H7 (cell line): ENCODE results near the gene SLC44A2. TPM values are rescaled to one million over a fixed set of nuclear protein-coding genes. Genes with fewer than 3 reads are reported as not detected.
A peak's percentile ranks its signal among the peaks of the same experiment; 100 is the strongest.
"Not testable (repeated sequence)": the region's sequence is repeated elsewhere in the genome, so short reads cannot be mapped to it uniquely, and the experiment has no call there.

Experiments
- DNase-seq: peaks from one replicate; pipeline ENCODE4 v3.0.0; 2012
- H3K27me3 ChIP-seq: 2 replicates; pipeline ENCODE4 v1.6.0; 2011; ENCODE audit warnings: mild to moderate bottlenecking, low read length; ENCODE audit not compliant: control insufficient read depth, insufficient read depth
- H3K36me3 ChIP-seq: replicated peaks from 2 replicates; pipeline ENCODE4 v1.5.1; 2011; ENCODE audit warnings: low read length; ENCODE audit not compliant: control insufficient read depth, insufficient read depth
- H3K4me3 ChIP-seq: 2 replicates; pipeline ENCODE4 v1.5.1; 2011; ENCODE audit warnings: low read depth, mild to moderate bottlenecking, control low read depth, low read length, moderate library complexity; ENCODE audit not compliant: insufficient read depth
- total RNA-seq: library from RNA; depleted of rRNA; stranded (reverse); fragments of >200 nt; shearing (Covaris generic); gene quantifications from 2 replicates; pipeline ENCODE4 v1.2.3, GENCODE V29; 2014

Gene SLC44A2
- total RNA-seq, 1 experiment from 2014 or later: 43.0 TPM

DNA sequence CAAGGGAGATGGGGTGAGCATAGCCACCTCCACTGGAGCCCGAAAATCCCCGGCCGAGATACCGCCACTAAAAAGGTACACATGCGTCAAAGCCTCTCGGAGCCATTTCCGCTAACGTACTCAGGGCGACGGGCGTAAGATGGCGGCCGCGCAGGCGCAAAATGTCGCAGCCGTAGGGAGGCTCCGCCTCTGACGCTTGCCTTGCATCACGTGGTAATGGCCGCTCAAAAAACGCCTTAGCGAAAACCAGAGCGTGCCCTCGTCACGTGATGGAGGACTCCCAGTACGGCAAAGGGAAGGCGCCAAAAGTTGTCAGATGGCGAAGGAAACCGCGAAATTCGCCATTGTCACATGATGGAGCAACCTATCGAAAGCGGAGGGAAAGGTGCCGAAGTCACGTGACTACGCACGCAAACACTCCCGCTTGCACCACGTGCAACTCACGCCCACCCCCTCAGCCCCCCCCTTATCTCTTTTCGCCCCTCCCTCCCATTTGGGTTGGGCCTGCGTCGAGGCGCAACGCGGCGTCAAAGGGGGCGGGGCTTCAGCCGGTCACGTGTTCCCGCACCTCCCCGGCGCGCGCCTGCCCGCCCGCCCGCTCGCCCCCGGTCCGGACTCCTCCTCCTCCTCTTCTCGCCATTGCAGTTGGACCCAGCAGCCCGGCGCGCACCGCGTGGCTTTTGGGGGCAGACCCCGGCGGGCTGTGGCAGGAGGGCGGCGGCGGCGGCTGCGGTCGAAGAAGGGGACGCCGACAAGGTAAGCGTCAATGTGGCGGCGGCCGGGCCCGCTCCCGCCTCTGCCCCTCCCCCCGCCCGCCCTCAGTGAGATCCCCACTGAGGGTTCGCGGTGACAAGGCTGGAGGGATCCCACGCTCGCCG lies 28.6 kb downstream of the SLC44A2 start, which contains the start of gene ILF3:
Gene ILF3 (plus strand): TSS at position 615 of the 878 bp plus-strand sequence. CDS start 16,260 bp downstream, outside the sequence.
- H3K36me3 ChIP-seq: peaks cover 9% of the 10 kb centered on the region
- peak; percentile 97 for DNase-seq
- peak within 1 kb of the TSS; percentile 97 for H3K4me3 ChIP-seq
- no peaks in the 10 kb centered on the region for H3K27me3 ChIP-seq

DNA sequence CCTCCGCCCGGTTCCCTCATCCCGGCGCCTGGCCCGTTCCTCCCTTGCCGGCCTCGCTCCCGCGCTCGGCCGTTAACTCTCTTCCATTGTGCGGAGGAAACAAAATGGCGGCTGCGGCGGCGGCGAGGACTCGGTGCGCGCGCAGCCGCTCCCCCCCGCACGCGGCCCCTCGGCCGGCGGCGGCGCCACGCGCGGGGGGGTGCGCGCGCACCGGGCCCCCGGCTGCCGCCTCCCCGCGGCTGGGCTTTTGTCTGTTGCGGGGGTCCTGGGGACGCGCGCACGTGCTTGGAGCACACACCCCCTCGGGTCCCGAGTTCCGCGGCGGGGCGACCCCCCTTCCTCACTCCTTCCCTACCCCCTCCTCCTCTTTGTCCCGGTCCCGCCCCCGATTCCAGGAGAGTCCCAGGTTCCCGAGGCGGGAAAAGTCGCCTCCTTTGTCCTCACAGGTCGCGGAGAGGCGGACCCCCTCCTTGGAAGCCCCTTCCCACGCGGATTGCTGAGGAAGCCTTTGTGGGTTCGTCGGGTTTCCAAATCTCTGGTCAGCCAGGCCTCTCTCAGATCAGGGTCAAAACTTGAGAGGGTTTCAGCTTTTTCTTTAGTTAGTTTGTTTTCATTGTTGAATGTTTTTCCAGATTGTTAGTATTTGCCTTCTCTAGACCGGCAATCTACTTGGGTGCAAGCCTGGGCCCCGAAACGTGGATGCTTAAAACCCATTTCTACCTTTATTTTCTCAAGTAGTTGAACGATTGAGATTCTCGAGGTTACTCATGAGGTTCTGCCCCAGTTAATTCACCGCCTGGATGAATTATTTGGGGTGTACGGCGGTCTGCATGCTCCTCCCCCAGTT lies 29.5 kb downstream of the SLC44A2 start:
- H3K4me3 ChIP-seq: peak overlapping the region; percentile 97
- H3K36me3 ChIP-seq: peaks cover 9% of the 10 kb centered on the region
- H3K27me3 ChIP-seq: no peaks in the 10 kb centered on the region
- peak; percentile 99 for DNase-seq

GRCh38 chr19:10655457-10656312 lies 30.3 kb downstream of the SLC44A2 start:
- DNase-seq: peak; percentile 42
- Histone ChIP-seq H3K36me3 (peaks cover 12% of the 10 kb centered on the region), H3K4me3 (peak overlapping the region; percentile 97), H3K27me3 (no peaks in the 10 kb centered on the region)

- H3K36me3 ChIP-seq: peaks cover 21% of the 10 kb centered on the region
- no peaks in the 10 kb centered on the region for H3K27me3 ChIP-seq
- DNase-seq: peak; percentile 7
- H3K4me3 ChIP-seq: no peak overlapping the region
Observed at GRCh38 chr19:10660346-10660745, 35.0 kb downstream of the SLC44A2 start.

GRCh38 chr19:10661946-10662345 lies 36.6 kb downstream of the SLC44A2 start:
- H3K27me3 ChIP-seq: no peaks in the 10 kb centered on the region
- H3K36me3 ChIP-seq: peaks cover 23% of the 10 kb centered on the region
- peak; percentile 19 for DNase-seq
- no peak overlapping the region for H3K4me3 ChIP-seq

DNA sequence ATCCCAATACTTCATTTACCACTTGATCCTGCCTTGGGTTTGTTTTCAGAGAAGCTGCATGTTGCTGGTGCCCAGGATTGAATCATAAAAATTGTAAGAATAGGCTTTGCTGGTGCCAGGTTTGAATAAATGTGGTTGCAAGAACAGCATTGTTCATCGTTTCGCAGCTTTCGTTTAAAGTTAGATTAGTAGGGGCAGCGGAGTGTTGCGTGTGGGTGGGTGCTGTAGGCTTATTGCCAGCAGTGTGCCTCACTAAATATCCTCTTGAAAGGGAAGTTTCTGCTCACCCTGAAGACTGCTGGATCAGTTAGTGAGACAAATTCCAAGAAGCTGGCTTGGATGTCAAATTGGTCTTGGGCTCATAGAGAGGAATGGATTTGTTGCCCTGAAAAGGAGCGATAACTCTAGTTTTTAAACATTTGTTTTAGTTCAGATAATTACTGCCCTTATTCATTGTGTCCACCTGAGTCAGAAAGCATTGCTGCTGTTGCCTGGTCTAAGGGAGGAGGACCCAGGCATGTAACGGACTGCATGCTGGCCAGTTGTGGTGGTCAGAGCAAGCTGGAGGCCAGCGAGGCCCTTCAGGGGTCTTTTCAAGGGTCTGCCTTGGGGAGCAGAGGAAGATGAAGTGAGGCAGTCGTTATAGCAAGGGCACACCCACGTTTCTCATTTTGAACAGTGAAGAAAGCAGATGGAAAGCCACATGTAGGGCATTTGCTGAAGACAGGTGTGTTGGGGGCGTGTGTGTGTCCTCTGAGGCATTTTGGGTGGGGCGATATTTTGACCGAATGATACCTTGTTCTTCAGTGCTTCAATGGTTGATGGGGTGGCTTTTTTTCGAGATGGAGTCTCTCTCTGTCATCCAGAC lies 37.3 kb downstream of the SLC44A2 start:
- peak; percentile 9 for DNase-seq
- Histone ChIP-seq H3K27me3 (no peaks in the 10 kb centered on the region), H3K36me3 (peaks cover 20% of the 10 kb centered on the region), H3K4me3 (no peak overlapping the region)

GRCh38 chr19:10663252-10663563 lies 37.9 kb downstream of the SLC44A2 start:
- DNase-seq, H3K4me3 ChIP-seq, H3K27me3 ChIP-seq: not testable (repeated sequence)
- peaks cover 19% of the 10 kb centered on the region for H3K36me3 ChIP-seq

- H3K36me3 ChIP-seq: peaks cover 35% of the 10 kb centered on the region
- H3K4me3 ChIP-seq: no peak overlapping the region
- DNase-seq: peak; percentile 10
- no peaks in the 10 kb centered on the region for H3K27me3 ChIP-seq
Observed at GRCh38 chr19:10667867-10668266, 42.5 kb downstream of the SLC44A2 start.

DNA sequence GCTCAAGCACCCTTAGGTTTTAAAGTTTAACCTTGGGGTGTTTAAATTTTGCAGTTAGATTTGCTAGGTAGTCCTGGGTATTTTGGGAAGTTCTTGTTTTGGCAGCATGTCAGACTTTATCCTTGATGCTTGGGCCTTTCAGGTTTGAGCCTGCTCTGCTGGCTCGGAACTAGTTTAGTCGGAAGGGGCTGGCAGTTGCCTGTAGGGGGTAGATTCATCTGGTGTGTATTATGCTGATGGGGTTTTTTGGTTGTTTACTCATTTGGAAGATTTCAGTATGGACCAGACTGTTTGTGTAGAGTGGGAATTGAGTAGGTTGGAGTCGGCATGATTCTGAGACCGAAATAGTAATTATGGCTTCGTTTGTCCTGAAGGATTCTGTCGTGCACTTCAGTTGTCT lies 43.9 kb downstream of the SLC44A2 start:
- Histone ChIP-seq H3K27me3 (no peaks in the 10 kb centered on the region), H3K4me3 (no peak overlapping the region), H3K36me3 (peaks cover 42% of the 10 kb centered on the region)
- peak; percentile 13 for DNase-seq

GRCh38 chr19:10670182-10670581 lies 44.8 kb downstream of the SLC44A2 start:
- Histone ChIP-seq H3K36me3 (peaks cover 48% of the 10 kb centered on the region), H3K27me3 (no peaks in the 10 kb centered on the region), H3K4me3 (no peak overlapping the region)
- peak; percentile 15 for DNase-seq

DNA sequence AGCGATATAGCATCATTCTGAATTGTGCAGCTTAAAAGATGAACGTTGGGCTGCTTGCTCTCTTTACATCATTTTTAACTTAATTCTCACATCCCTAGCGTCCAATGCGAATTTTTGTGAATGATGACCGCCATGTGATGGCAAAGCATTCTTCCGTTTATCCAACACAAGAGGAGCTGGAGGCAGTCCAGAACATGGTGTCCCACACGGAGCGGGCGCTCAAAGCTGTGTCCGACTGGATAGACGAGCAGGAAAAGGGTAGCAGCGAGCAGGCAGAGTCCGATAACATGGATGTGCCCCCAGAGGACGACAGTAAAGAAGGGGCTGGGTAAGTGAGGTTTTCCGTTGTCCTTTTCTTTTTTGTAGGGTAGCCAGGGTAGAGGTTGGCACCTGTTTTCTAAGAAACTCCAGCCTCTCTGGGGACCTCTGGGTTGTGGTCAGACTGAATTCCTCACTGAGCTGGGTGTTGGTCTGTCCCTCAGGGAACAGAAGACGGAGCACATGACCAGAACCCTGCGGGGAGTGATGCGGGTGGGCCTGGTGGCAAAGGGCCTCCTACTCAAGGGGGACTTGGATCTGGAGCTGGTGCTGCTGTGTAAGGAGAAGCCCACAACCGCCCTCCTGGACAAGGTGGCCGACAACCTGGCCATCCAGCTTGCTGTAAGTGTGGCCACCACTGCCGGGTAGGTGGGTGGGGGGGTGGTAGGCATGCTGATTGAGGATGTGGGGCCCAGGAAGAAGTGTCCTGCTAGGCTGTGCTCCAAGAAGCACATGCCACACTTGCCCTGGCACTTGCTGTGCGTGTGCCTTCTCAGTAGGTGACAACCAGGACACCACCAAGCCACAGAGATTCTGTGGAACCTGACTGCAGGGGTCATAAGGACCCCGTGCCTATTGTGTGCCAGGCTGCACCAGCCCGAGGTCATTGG lies 45.8 kb downstream of the SLC44A2 start:
- Histone ChIP-seq H3K36me3 (peaks cover 53% of the 10 kb centered on the region), H3K4me3 (no peak overlapping the region), H3K27me3 (no peaks in the 10 kb centered on the region)
- peak; percentile 13 for DNase-seq

DNA sequence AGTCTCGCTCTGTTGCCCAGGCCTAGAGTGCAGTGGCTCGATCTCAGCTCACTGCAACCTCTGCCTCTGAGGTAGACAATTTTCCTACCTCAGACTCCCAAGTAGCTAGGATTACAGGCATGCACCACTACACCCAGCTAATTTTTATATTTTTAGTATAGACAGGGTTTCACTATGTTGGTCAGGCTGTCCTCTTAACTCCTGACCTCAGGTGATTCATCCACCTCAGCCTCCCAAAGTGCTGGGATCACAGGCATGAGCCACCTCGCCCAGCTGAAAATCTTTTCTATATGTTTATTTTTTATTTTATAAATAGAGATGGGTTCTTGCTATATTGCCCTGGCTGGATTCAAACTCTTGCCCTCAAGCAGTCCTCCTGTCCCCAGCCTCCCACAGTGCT lies 46.6 kb downstream of the SLC44A2 start:
- not testable (repeated sequence) for DNase-seq, H3K4me3 ChIP-seq, H3K27me3 ChIP-seq
- peaks cover 51% of the 10 kb centered on the region for H3K36me3 ChIP-seq

DNA sequence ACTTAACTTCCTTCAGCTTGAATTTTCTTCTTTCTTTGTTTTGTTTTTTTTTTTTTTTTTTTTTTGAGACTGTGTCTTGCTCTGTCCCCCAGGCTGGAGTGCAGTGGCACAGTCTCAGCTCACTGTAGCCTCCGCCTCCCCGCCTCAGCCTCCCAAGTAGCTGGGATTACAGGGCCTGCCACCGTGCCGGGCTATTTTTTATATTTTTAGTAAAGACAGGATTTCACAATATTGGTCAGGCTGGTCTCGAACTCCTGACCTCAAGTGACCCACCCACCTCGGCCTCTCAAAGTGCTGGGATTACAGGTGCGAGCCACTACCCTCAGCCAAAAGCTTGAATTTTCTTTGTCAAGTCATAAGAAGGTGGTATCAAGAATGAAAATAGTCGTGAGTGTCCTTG lies 49.9 kb downstream of the SLC44A2 start:
- not testable (repeated sequence) for DNase-seq, H3K4me3 ChIP-seq, H3K27me3 ChIP-seq
- peaks cover 75% of the 10 kb centered on the region for H3K36me3 ChIP-seq
